Upper lobe of right lung (tissue), 1 donor: ENCODE results near the gene DOCK1. TPM values are rescaled to one million over a fixed set of nuclear protein-coding genes. Genes with fewer than 3 reads are reported as not detected.

ENCODE experiments used
- ATAC-seq: fragments of 200-7000 bp; cut with Tn5 transposase; one replicate; pipeline ENCODE4 v1.9.1; 2020; ENCODE audit warnings: mild to moderate bottlenecking, moderate library complexity
- DNase-seq: peaks from one replicate; pipeline ENCODE4 v3.0.0-alpha.2; 2020
- H3K27ac ChIP-seq: fragments of 200-600 bp; one replicate; pipeline ENCODE4 v1.8.0; 2022
- H3K27me3 ChIP-seq: fragments of 200-600 bp; one replicate; pipeline ENCODE4 v1.8.0; 2022; ENCODE audit warnings: mild to moderate bottlenecking
- H3K36me3 ChIP-seq: fragments of 200-600 bp; one replicate; pipeline ENCODE4 v1.8.0; 2022
- H3K4me1 ChIP-seq: fragments of 200-600 bp; one replicate; pipeline ENCODE4 v1.8.0; 2022
- H3K4me3 ChIP-seq: fragments of 200-600 bp; one replicate; pipeline ENCODE4 v1.8.0; 2022; ENCODE audit warnings: mild to moderate bottlenecking
- H3K9me3 ChIP-seq: fragments of 200-600 bp; one replicate; pipeline ENCODE4 v1.8.0; 2022
- intact Hi-C: fragments of 100-400 bp; cut with DNase I; formaldehyde crosslinking; loops from one replicate; pipeline ENCODE4 v1.11.0; 2022
- total RNA-seq: library from RNA; stranded (reverse); fragmentation: NEBNext Ultra II Directional; extraction: Animal tissue kit (Norgen Biotek cat#: 25700); gene quantifications from one replicate; pipeline ENCODE4 v1.2.1, GENCODE V29; 2021
- TF ChIP-seq, protein P1 (sequence below): fragments of 200-600 bp; IDR thresholded peaks from one replicate; pipeline ENCODE4 v1.8.0; 2022; ENCODE audit warnings: antibody characterized with exemption
- donor health status: DM: no; HTN: yes; CAD: no; lungs with severe emphysema.

The DOCK1 gene
- total RNA-seq, 1 donor from 2014 or later = 46.4 TPM

GRCh38 chr10:127406018-127406550 is 500.9 kb downstream of the DOCK1 start:
- intact Hi-C loops = no loop called here
- TF ChIP-seq, protein P1, sequence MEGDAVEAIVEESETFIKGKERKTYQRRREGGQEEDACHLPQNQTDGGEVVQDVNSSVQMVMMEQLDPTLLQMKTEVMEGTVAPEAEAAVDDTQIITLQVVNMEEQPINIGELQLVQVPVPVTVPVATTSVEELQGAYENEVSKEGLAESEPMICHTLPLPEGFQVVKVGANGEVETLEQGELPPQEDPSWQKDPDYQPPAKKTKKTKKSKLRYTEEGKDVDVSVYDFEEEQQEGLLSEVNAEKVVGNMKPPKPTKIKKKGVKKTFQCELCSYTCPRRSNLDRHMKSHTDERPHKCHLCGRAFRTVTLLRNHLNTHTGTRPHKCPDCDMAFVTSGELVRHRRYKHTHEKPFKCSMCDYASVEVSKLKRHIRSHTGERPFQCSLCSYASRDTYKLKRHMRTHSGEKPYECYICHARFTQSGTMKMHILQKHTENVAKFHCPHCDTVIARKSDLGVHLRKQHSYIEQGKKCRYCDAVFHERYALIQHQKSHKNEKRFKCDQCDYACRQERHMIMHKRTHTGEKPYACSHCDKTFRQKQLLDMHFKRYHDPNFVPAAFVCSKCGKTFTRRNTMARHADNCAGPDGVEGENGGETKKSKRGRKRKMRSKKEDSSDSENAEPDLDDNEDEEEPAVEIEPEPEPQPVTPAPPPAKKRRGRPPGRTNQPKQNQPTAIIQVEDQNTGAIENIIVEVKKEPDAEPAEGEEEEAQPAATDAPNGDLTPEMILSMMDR = no peak
- Histone ChIP-seq H3K4me1 (peaks cover 3% of the 10 kb centered on the region), H3K36me3 (no peaks in the 10 kb centered on the region), H3K27ac (no peak overlapping the region), H3K4me3 (no peak overlapping the region), H3K9me3 (no peaks in the 10 kb centered on the region), H3K27me3 (no peaks in the 10 kb centered on the region)
- DNase-seq = peak; percentile 13
- ATAC-seq = no peak

- no peaks in the 10 kb centered on the region for H3K27me3 ChIP-seq
- TF ChIP-seq, protein P1 = no peak
- H3K36me3 ChIP-seq = no peaks in the 10 kb centered on the region
- peak; percentile 22 for DNase-seq
- no peak overlapping the region for H3K27ac ChIP-seq
- H3K4me3 ChIP-seq = no peak overlapping the region
- H3K4me1 ChIP-seq = peaks cover 3% of the 10 kb centered on the region
- H3K9me3 ChIP-seq = no peaks in the 10 kb centered on the region
- no peak for ATAC-seq
- intact Hi-C loops = no loop called here
Measured at GRCh38 chr10:127407551-127407950, 502.3 kb downstream of the DOCK1 start.

DNA sequence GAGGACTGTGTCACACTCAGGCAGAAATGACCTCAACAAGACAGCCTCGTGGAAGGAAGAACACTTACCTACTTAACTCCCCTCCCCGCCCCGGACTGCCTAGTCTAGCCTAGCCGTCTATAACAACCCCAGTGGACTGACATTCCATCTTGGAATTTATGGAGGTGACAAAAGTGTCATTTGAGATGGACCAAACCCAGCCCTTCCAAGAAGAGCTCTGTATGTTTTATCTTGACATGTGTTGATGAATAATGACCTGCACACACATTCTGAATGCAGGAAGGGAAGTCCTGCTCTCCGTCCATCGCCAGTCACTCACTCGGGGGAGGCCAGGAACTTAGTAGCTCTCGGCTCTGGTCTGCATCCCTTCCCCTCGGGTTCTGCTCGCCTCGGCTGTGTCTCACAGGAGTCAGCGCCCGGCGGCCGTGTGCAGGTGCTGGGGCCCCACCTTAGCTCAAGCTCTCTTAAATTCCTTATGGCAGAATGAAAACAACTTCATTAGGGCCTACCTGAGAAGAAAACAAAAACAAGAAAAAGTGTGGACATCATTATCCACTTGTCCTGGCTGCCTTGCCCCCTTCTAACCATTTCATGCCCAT is 503.0 kb downstream of the DOCK1 start:
- intact Hi-C loops = no loop called here
- H3K4me3 ChIP-seq = no peak overlapping the region

DNA sequence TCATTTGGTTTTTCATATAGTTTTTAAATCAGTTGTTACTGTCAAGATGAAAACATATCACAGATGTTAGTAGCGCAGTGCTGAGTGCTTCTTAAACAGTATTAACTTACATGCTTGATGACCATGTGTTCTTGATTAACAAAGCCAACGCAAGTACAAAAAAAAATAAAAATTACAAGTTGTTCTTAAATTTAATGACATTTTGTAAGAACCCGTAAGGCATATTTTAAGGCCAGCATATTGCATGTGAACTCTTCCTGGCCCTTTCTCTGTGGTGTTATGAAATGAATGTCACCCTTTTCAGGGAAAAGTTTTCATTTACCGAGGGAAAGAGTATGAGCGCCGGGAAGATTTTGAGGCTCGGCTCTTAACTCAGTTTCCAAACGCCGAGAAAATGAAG is 503.5 kb downstream of the DOCK1 start:
- DNase-seq = no peak
- H3K27me3 ChIP-seq = no peaks in the 10 kb centered on the region
- H3K36me3 ChIP-seq = no peaks in the 10 kb centered on the region
- H3K4me3 ChIP-seq = no peak overlapping the region
- TF ChIP-seq, protein P1 = no peak
- peaks cover 3% of the 10 kb centered on the region for H3K4me1 ChIP-seq
- ATAC-seq = no peak
- intact Hi-C loops = no loop called here
- no peaks in the 10 kb centered on the region for H3K9me3 ChIP-seq
- H3K27ac ChIP-seq = no peak overlapping the region

More for the DNA sequence above, 503.0 kb downstream of the DOCK1 start:
- TF ChIP-seq, protein P1 = no peak
- Histone ChIP-seq H3K27ac (no peak overlapping the region), H3K36me3 (no peaks in the 10 kb centered on the region), H3K27me3 (no peaks in the 10 kb centered on the region), H3K9me3 (no peaks in the 10 kb centered on the region), H3K4me1 (peaks cover 3% of the 10 kb centered on the region)
- DNase-seq = peak; percentile 32
- ATAC-seq = no peak

GRCh38 chr10:127410030-127410429 is 504.8 kb downstream of the DOCK1 start:
- Histone ChIP-seq H3K4me3 (no peak overlapping the region), H3K27me3 (no peaks in the 10 kb centered on the region), H3K27ac (no peak overlapping the region), H3K36me3 (no peaks in the 10 kb centered on the region), H3K4me1 (peaks cover 3% of the 10 kb centered on the region), H3K9me3 (no peaks in the 10 kb centered on the region)
- ATAC-seq = no peak
- TF ChIP-seq, protein P1 = no peak
- no peak for DNase-seq
- intact Hi-C loops = no loop called here
